HUES6 (cell line): ENCODE data around the gene ANKRD10.

Experiments
- H3K27ac ChIP-seq: 2 replicates; pipeline ENCODE4 v1.7.0; 2013; ENCODE audit warnings: low read depth, mild to moderate bottlenecking, low read length, inconsistent platforms
- H3K27me3 ChIP-seq: 2 replicates; pipeline ENCODE4 v1.6.1; 2013; ENCODE audit warnings: low read length; ENCODE audit not compliant: control insufficient read depth, insufficient read depth
- H3K36me3 ChIP-seq: 2 replicates; pipeline ENCODE4 v1.6.1; 2013; ENCODE audit warnings: low read length; ENCODE audit not compliant: control insufficient read depth, insufficient read depth
- H3K4me1 ChIP-seq: 2 replicates; pipeline ENCODE4 v1.6.1; 2013; ENCODE audit warnings: low read length; ENCODE audit not compliant: control insufficient read depth, insufficient read depth
- H3K4me3 ChIP-seq: 2 replicates; pipeline ENCODE4 v1.5.1; 2013; ENCODE audit warnings: low read depth, low read length
- H3K9ac ChIP-seq: one replicate; pipeline ENCODE4 v1.6.1; 2013; ENCODE audit warnings: mild to moderate bottlenecking, low read length
- H3K9me3 ChIP-seq: 2 replicates; pipeline ENCODE4 v1.6.1; 2013; ENCODE audit warnings: low read depth, low read length; ENCODE audit not compliant: control insufficient read depth, insufficient read depth

Gene ANKRD10

GRCh38 chr13:110882972-110883371, 31.9 kb downstream of the ANKRD10 start:
- Histone ChIP-seq H3K27ac (no peak overlapping the region), H3K4me3 (no peak overlapping the region), H3K4me1 (peaks cover 21% of the 10 kb centered on the region), H3K9me3 (no peaks in the 10 kb centered on the region), H3K9ac (no peak overlapping the region), H3K36me3 (peaks cover 7% of the 10 kb centered on the region), H3K27me3 (no peaks in the 10 kb centered on the region)

- H3K27me3 ChIP-seq: no peaks in the 10 kb centered on the region
- peaks cover 12% of the 10 kb centered on the region for H3K4me1 ChIP-seq
- H3K36me3 ChIP-seq: peaks cover 7% of the 10 kb centered on the region
- H3K4me3 ChIP-seq: no peak overlapping the region
- H3K9ac ChIP-seq: no peak overlapping the region
- H3K27ac ChIP-seq: no peak overlapping the region
- H3K9me3 ChIP-seq: no peaks in the 10 kb centered on the region
Observed at GRCh38 chr13:110881839-110882627, 32.8 kb downstream of the ANKRD10 start.

DNA sequence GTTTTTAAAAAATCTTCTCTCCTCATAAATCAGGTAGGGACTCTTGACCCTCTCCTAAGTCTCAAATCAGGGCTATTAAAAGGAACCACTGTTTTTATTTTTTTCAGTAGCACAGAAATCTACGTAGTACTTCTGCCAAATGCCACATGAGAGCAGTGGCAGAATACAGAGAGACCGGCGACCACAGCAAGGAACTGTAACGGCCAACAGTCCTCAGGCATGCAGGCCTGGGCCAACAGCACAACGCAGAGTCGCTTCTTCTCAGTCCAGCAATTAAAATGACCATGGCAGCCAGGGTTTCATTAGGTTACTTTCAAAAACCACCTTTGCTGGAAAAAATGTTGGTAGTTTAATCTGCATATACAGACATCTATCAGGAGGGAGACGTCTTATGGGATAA, 34.2 kb downstream of the ANKRD10 start:
- Histone ChIP-seq H3K27ac (no peak overlapping the region), H3K4me3 (no peak overlapping the region), H3K36me3 (peaks cover 7% of the 10 kb centered on the region), H3K9me3 (no peaks in the 10 kb centered on the region), H3K4me1 (peaks cover 5% of the 10 kb centered on the region), H3K9ac (no peak overlapping the region), H3K27me3 (no peaks in the 10 kb centered on the region)

DNA sequence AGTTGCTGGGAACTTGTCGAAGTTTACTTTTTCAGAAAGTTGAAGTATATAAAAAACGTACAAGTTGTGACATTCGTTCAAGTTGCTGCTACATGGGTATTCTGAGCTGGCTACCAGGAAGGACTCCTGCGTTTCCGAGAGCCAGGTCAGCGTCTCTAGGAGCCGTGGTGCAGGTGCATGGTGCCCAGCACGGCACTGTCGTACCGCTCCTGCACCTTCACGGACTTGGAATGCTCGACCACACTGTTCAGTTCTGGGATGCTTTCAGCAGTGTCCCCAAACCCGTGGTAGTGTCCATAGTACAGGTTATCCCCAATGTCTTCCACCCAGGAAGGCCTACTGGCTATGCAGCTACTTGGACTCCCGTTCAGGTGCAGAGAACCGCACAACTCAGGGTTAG, 35.4 kb downstream of the ANKRD10 start:
- H3K4me1 ChIP-seq: peaks cover 7% of the 10 kb centered on the region; the same call in 1 of the 2 replicates
- no peaks in the 10 kb centered on the region for H3K27me3 ChIP-seq

DNA sequence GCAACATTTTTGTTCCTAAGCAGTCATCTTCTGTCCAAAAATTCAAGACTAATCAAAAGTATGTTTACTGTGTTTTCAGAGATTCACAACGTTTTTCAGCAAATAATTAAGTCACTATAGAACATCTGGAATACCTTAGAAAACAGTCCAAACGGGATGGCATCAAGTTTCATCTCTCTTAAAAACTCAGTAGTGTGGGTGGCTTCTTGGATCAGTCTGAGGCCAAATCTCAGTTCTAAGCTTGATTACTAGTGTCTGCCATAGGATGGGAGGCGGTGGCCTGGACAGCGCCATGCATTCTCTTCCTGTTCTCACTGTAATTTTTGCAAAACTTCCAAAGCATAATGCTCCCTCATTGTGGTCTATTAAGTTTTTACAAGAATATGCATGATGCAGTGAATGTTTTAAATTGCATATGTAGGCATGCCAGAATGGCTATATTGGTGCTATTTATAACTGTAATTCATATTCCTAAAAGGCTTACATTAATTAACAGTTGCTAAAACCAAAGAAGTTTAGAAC, 37.1 kb downstream of the ANKRD10 start:
- Histone ChIP-seq H3K9ac (no peak overlapping the region), H3K36me3 (peaks cover 4% of the 10 kb centered on the region), H3K4me3 (no peak overlapping the region), H3K4me1 (peaks cover 11% of the 10 kb centered on the region), H3K9me3 (no peaks in the 10 kb centered on the region), H3K27ac (no peak overlapping the region), H3K27me3 (no peaks in the 10 kb centered on the region)

More for the DNA sequence above, 35.4 kb downstream of the ANKRD10 start:
- peaks cover 7% of the 10 kb centered on the region for H3K36me3 ChIP-seq
- H3K9ac ChIP-seq: no peak overlapping the region
- no peak overlapping the region for H3K4me3 ChIP-seq
- H3K9me3 ChIP-seq: no peaks in the 10 kb centered on the region
- no peak overlapping the region for H3K27ac ChIP-seq

- H3K9ac ChIP-seq: no peak overlapping the region
Observed at GRCh38 chr13:110876609-110877008, 38.3 kb downstream of the ANKRD10 start.

GRCh38 chr13:110875241-110875640, 39.6 kb downstream of the ANKRD10 start:
- peaks cover 4% of the 10 kb centered on the region for H3K36me3 ChIP-seq
- H3K27ac ChIP-seq: no peak overlapping the region
- H3K4me3 ChIP-seq: no peak overlapping the region
- no peak overlapping the region for H3K9ac ChIP-seq
- H3K9me3 ChIP-seq: peaks cover 5% of the 10 kb centered on the region; the same call in 1 of the 2 replicates
- no peaks in the 10 kb centered on the region for H3K27me3 ChIP-seq
- peaks cover 19% of the 10 kb centered on the region for H3K4me1 ChIP-seq

More at GRCh38 chr13:110876609-110877008, 38.3 kb downstream of the ANKRD10 start:
- H3K27ac ChIP-seq: no peak overlapping the region
- no peak overlapping the region for H3K4me3 ChIP-seq
- H3K36me3 ChIP-seq: peaks cover 4% of the 10 kb centered on the region
- peaks cover 5% of the 10 kb centered on the region; the same call in 1 of the 2 replicates for H3K9me3 ChIP-seq
- H3K4me1 ChIP-seq: peaks cover 11% of the 10 kb centered on the region
- H3K27me3 ChIP-seq: no peaks in the 10 kb centered on the region

- peak overlapping the region; percentile 69 for H3K4me3 ChIP-seq
- H3K4me1 ChIP-seq: peaks cover 24% of the 10 kb centered on the region
- H3K27me3 ChIP-seq: no peaks in the 10 kb centered on the region
- peaks cover 5% of the 10 kb centered on the region; the same call in 1 of the 2 replicates for H3K9me3 ChIP-seq
- peak overlapping the region; percentile 29 for H3K9ac ChIP-seq
- no peak overlapping the region for H3K27ac ChIP-seq
- H3K36me3 ChIP-seq: peaks cover 2% of the 10 kb centered on the region
Observed at GRCh38 chr13:110874508-110874960, 40.3 kb downstream of the ANKRD10 start.

DNA sequence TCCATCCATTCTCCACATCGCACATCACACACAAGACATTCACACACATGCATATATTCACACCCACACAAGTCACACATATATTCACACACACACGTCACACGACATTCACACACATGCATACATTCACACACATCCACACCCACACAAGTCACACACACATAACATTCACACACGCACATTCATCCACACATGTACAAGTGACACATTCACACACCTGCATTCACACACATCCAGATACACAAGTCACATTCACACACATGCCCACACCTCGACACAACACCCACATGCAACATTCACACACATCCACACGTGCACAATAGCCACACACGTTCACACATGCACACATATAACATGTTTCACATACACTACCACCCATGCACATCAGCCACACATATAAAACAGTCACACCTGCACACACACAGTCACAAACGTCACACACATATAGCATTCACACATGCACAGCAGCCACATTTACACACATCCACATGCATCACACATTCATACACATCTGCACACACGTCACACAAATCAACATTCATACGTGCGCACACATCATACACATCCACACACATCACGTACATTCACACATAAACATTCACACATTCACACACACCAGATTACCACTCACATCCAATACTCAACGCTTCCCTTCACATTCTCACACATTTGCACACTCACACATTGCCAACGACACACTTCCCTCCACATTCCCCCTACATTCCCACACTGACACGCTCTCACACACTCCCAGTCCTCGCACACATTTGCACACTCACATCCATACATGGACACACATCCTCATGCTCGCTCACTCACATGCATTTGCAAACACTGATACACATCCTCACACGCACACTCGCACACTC, 41.0 kb downstream of the ANKRD10 start:
- Histone ChIP-seq H3K36me3 (no peaks in the 10 kb centered on the region), H3K4me1 (peaks cover 24% of the 10 kb centered on the region), H3K27ac (no peak overlapping the region), H3K9me3 (peaks cover 5% of the 10 kb centered on the region; the same call in 1 of the 2 replicates), H3K4me3 (peak overlapping the region; percentile 69), H3K27me3 (no peaks in the 10 kb centered on the region), H3K9ac (peak overlapping the region; percentile 29)

- Histone ChIP-seq H3K27ac (no peak overlapping the region), H3K9ac (no peak overlapping the region), H3K4me1 (peaks cover 24% of the 10 kb centered on the region), H3K36me3 (no peaks in the 10 kb centered on the region), H3K27me3 (no peaks in the 10 kb centered on the region), H3K9me3 (peaks cover 5% of the 10 kb centered on the region; the same call in 1 of the 2 replicates), H3K4me3 (no peak overlapping the region)
Observed at GRCh38 chr13:110872768-110873638, 41.9 kb downstream of the ANKRD10 start.
